Neural progenitor cell (in vitro differentiated cells): ENCODE data around the gene COL25A1.

ENCODE experiments used
- EZH2 ChIP-seq: fragments of 200-600 bp; sonication (generic); IDR thresholded peaks from 2 replicates; pipeline ENCODE4 v1.6.1; 2017; ENCODE audit warnings: antibody characterized with exemption, mild to moderate bottlenecking, moderate library complexity
- TF ChIP-seq, protein P1 (sequence below): fragments of 200-600 bp; sonication (generic); IDR thresholded peaks from 2 replicates; pipeline ENCODE4 v1.5.1; 2017; ENCODE audit warnings: antibody characterized with exemption, mild to moderate bottlenecking

DNA sequence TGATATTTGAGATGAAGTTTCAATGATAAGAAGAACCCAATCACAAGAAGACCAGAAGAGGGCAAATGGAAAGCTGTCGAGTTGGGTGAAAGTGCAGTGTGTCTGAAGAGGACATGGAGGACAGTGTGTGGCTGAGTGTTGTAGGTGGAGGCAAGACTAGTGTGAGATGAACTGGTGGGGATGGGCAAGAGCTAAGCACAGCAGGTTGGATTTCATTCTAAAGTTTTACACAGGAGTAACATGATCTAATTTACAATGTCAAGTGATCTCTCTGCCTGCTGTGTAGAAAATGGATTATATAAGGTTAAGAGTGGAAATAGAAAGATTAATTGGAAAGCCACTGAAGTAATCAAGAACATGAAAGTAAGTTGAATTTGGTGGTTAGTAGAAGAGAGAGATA lies 331.0 kb downstream of the COL25A1 start:
- TF ChIP-seq, protein P1, sequence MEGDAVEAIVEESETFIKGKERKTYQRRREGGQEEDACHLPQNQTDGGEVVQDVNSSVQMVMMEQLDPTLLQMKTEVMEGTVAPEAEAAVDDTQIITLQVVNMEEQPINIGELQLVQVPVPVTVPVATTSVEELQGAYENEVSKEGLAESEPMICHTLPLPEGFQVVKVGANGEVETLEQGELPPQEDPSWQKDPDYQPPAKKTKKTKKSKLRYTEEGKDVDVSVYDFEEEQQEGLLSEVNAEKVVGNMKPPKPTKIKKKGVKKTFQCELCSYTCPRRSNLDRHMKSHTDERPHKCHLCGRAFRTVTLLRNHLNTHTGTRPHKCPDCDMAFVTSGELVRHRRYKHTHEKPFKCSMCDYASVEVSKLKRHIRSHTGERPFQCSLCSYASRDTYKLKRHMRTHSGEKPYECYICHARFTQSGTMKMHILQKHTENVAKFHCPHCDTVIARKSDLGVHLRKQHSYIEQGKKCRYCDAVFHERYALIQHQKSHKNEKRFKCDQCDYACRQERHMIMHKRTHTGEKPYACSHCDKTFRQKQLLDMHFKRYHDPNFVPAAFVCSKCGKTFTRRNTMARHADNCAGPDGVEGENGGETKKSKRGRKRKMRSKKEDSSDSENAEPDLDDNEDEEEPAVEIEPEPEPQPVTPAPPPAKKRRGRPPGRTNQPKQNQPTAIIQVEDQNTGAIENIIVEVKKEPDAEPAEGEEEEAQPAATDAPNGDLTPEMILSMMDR: no peak
- TF ChIP-seq EZH2: no peak
